ES-I3 (cell line): ENCODE results near the gene BACH2.
"Not testable (repeated sequence)": the region's sequence is repeated elsewhere in the genome, so short reads cannot be mapped to it uniquely, and the experiment has no call there.

Experiments
- H3K36me3 ChIP-seq: 2 replicates; pipeline ENCODE4 v1.6.1; 2013; ENCODE audit warnings: mild to moderate bottlenecking, low read length, control low read depth, moderate library complexity; ENCODE audit not compliant: insufficient read depth
- H3K4me1 ChIP-seq: 2 replicates; pipeline ENCODE4 v1.6.1; 2013; ENCODE audit warnings: mild to moderate bottlenecking, control low read depth, low read length; ENCODE audit not compliant: insufficient read depth
- H3K9ac ChIP-seq: 2 replicates; pipeline ENCODE4 v1.6.1; 2013; ENCODE audit warnings: low read depth, mild to moderate bottlenecking, low read length, moderate library complexity
- H3K9me3 ChIP-seq: 2 replicates; pipeline ENCODE4 v1.6.1; 2013; ENCODE audit warnings: mild to moderate bottlenecking, low read length, moderate library complexity; ENCODE audit not compliant: control insufficient read depth, insufficient read depth

BACH2 gene

DNA sequence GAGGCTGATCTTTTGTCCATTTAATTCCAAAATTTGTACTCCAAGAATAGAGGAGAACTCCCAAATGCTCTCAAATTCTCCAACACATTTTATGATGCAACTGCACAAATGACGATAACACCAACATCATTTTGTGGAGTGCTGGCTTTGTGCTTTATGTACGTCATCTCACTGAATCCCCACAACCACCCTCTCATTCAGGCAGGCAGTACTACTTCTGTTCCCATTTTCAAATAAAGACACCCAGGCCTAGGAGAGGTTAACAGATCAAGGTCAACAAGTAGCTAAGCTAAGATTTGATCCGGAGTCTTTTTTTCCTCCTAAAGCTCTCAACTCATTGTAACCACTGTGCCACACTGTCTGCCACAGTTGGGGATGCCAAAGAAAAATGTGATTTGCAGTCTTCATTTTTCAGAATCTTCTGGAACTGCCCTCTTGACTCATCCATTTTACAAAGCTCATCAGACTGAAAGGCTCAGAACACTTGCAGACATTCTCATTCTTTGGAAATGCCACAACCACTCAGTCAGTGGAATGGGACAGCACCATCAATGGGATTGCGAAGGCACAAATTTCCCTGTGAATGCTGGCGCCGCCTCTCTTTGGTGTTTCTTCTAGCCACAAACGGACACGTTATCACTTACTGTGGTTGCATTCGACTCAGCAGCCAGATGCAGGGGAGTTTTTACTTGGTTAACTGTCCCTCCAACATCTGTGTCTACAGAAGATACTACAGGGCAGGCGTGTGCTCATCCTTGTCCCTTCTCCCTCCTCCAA is 217.9 kb downstream of the BACH2 start:
- H3K36me3 ChIP-seq, result no peaks in the 10 kb centered on the region
- H3K4me1 ChIP-seq, result no peaks in the 10 kb centered on the region; the same call in 1 of the 2 replicates
- H3K9ac ChIP-seq, result no peak overlapping the region
- H3K9me3 ChIP-seq, result no peaks in the 10 kb centered on the region

GRCh38 chr6:90076511-90077415 is 219.9 kb downstream of the BACH2 start:
- H3K9ac ChIP-seq, result no peak overlapping the region
- no peaks in the 10 kb centered on the region for H3K9me3 ChIP-seq
- no peaks in the 10 kb centered on the region; the same call in 1 of the 2 replicates for H3K4me1 ChIP-seq
- no peaks in the 10 kb centered on the region for H3K36me3 ChIP-seq

DNA sequence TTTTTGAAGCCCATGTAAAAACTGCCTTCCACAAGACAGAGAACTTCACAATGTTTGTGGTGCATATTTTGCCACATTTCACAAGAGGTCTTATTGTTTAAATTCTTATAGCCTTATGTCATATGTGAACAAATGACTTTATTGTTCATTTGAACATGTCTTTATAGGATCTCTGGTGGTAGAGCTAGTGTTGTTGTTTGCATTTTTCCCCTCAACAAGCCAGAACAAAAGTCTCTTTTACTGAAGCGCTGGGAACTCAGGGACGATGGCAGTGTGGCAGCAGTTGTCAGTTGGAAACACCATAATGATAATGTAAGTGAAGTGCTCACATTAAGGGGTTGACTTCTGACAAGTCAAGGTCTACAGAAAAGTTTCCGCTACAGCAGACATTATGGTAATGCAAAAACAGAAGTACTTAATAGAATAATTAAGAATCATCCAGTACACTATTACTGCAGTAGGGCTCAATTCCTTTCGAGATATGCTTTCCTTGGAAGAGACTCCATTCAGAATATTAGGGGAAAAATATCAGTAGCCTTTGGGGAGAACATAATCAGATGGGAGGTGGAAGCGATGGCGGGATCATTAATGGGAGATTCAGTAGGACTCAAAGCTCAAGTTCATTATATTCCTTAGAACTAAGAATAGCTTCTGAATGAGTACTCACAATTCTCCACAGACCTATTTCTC is 222.3 kb downstream of the BACH2 start:
- H3K9me3 ChIP-seq, result no peaks in the 10 kb centered on the region
- no peaks in the 10 kb centered on the region for H3K36me3 ChIP-seq
- H3K4me1 ChIP-seq, result no peaks in the 10 kb centered on the region; the same call in none of the 2 replicates
- H3K9ac ChIP-seq, result no peak overlapping the region

GRCh38 chr6:90072935-90073464 is 223.6 kb downstream of the BACH2 start:
- H3K36me3 ChIP-seq, result no peaks in the 10 kb centered on the region
- H3K9me3 ChIP-seq, result no peaks in the 10 kb centered on the region
- no peak overlapping the region for H3K9ac ChIP-seq
- peaks cover 8% of the 10 kb centered on the region for H3K4me1 ChIP-seq

- no peak overlapping the region for H3K9ac ChIP-seq
- H3K9me3 ChIP-seq, result no peaks in the 10 kb centered on the region
- H3K36me3 ChIP-seq, result no peaks in the 10 kb centered on the region
These were observed 224.1 kb downstream of the BACH2 start for GRCh38 chr6:90072501-90072900.

DNA sequence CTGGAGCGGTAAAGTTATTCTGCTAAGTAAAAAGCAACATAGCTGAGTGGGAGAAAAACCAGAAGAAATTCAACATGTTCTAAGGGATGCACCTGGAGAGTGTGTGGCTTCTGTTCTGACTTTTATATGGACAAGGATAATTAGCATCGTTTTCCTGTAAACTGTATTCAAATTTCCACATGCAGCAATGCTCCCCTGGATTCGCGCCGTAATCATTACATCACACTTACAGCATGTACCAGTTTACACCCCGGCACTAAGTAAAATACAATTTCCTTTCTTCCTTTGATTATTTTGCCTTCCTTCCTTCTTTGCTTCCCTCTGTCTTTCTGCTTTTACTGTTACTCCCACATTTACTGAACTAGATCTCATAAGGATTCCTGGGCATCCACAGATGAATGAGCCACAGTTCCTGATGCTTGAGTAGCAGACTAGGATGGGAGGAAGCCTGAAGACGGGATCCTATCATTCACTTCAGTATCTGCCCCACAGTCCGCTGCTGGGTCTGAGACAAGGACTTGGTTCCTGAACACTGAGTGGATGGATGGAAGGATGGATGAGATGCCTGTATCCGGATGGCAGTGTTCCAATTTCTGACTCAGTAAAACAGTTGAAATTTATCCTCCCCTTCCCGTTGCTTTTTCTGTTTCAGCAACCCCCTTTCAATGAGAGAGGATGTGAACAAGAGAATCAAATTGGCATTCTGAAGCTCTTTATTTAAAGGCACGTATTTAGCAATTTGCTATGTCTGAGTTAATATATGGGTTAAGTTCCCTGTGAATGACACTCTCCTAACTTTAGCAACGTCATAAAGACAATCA is 227.7 kb downstream of the BACH2 start:
- peaks cover 8% of the 10 kb centered on the region for H3K4me1 ChIP-seq
- H3K36me3 ChIP-seq, result no peaks in the 10 kb centered on the region
- no peaks in the 10 kb centered on the region for H3K9me3 ChIP-seq
- no peak overlapping the region for H3K9ac ChIP-seq

More at GRCh38 chr6:90072501-90072900, 224.1 kb downstream of the BACH2 start:
- H3K4me1 ChIP-seq, result peaks cover 8% of the 10 kb centered on the region

- Histone ChIP-seq H3K4me1 (peaks cover 8% of the 10 kb centered on the region), H3K36me3 (no peaks in the 10 kb centered on the region), H3K9me3 (no peaks in the 10 kb centered on the region), H3K9ac (no peak overlapping the region)
These were observed 228.4 kb downstream of the BACH2 start for GRCh38 chr6:90068264-90068663.

DNA sequence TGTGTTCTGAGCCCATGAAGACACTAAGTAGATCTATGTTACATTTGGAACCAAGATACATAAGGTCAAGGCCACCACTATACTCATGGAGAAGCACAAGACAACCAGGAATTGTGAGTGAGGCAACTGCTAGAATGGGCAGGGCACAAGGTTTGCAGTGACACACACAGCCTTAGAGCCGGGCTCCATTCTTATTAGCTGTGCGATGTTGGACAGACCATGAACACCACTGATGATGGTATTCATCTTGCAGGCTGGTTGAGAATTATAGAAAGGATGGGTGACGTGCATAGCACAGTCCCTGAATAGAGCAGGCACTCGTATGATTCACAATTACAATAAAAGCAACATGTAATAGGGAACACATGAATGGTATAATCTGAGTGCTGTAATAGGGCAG is 229.9 kb downstream of the BACH2 start:
- H3K36me3 ChIP-seq, result no peaks in the 10 kb centered on the region
- H3K4me1 ChIP-seq, result peaks cover 8% of the 10 kb centered on the region
- H3K9ac ChIP-seq, result no peak overlapping the region
- no peaks in the 10 kb centered on the region for H3K9me3 ChIP-seq

GRCh38 chr6:90065173-90065572 is 231.5 kb downstream of the BACH2 start:
- Histone ChIP-seq H3K9ac (no peak overlapping the region), H3K4me1 (peaks cover 8% of the 10 kb centered on the region), H3K36me3 (no peaks in the 10 kb centered on the region), H3K9me3 (no peaks in the 10 kb centered on the region)

DNA sequence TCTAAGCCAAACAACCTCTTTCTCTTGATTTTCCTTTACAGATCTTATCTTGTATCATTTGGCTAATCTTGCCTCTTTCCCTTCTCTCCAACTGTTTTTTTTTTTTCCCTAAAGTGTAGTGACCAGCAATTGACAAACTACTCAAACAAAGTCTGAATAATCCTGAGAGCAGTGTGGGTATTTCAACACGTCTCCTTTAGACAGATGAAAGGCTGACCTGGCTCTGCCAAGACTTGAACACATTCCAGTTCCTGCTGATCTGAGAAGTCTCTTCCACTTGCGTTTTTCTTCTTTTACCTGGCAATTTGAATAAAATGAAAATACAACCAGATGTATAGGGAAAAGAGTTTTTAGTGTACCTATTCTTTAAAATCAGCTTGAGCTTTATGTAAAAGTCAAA is 234.0 kb downstream of the BACH2 start:
- H3K36me3 ChIP-seq, result no peaks in the 10 kb centered on the region
- H3K9me3 ChIP-seq, result no peaks in the 10 kb centered on the region
- no peak overlapping the region for H3K9ac ChIP-seq
- H3K4me1 ChIP-seq, result no peaks in the 10 kb centered on the region

DNA sequence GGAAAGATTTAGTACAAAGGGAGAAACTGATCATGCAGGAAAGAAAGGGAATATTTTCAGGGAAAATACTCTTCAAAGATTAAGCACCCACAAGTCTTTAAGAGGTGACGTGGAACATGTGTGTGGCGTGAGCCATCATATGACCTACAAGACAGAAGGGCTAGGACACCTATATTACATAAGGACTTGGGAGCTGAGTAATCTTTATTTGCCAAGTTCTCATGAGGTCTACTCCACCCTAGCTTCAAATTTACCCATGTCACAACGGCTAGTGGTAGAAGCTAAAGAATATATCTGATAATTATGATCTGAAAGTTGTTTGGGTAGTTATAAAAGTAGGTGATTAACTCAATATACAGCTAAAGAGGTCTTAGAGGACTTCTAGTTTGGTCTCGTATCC is 234.6 kb downstream of the BACH2 start:
- Histone ChIP-seq H3K9ac (no peak overlapping the region), H3K36me3 (no peaks in the 10 kb centered on the region), H3K9me3 (no peaks in the 10 kb centered on the region), H3K4me1 (no peaks in the 10 kb centered on the region)

GRCh38 chr6:90059178-90059577 is 237.5 kb downstream of the BACH2 start:
- H3K36me3 ChIP-seq, H3K9ac ChIP-seq, H3K9me3 ChIP-seq, H3K4me1 ChIP-seq: not testable (repeated sequence)

GRCh38 chr6:90055924-90056323 is 240.7 kb downstream of the BACH2 start:
- H3K9me3 ChIP-seq, H3K9ac ChIP-seq, H3K36me3 ChIP-seq, H3K4me1 ChIP-seq: not testable (repeated sequence)
